GM19463 (cell line): ENCODE results near the gene ATP5IF1.

Source experiments
- ATAC-seq: cut with Tn5 transposase; IDR thresholded peaks from one replicate; pipeline ENCODE4 v1.9.1; 2021; ENCODE audit warnings: mild to moderate bottlenecking, moderate library complexity; ENCODE audit not compliant: unreplicated experiment

Gene ATP5IF1

GRCh38 chr1:28235755-28236655, at the start of gene ATP5IF1:
Gene ATP5IF1, plus strand, starts transcription at chr1:28236124. Its CDS starts 60 bp downstream, at chr1:28236184.
- ATAC-seq: peak; percentile 90

GRCh38 chr1:28190337-28190979, 45.5 kb upstream of the ATP5IF1 start:
- ATAC-seq: no peak

GRCh38 chr1:28190996-28191645, 44.8 kb upstream of the ATP5IF1 start:
- no peak for ATAC-seq

- no peak for ATAC-seq
Observed at GRCh38 chr1:28193701-28194161, 42.2 kb upstream of the ATP5IF1 start.

- ATAC-seq: no peak
Observed at GRCh38 chr1:28194326-28195035, 41.4 kb upstream of the ATP5IF1 start.

GRCh38 chr1:28195780-28196179, 40.1 kb upstream of the ATP5IF1 start:
- no peak for ATAC-seq

GRCh38 chr1:28196330-28196729, 39.6 kb upstream of the ATP5IF1 start:
- ATAC-seq: no peak

- ATAC-seq: no peak
Observed at GRCh38 chr1:28197682-28198415, 38.1 kb upstream of the ATP5IF1 start.

- peak; percentile 81 for ATAC-seq
Observed at GRCh38 chr1:28199328-28200233, 36.3 kb upstream of the ATP5IF1 start.

- no peak for ATAC-seq
Observed at GRCh38 chr1:28200234-28200873, 35.6 kb upstream of the ATP5IF1 start.

GRCh38 chr1:28205243-28205642, 30.7 kb upstream of the ATP5IF1 start:
- no peak for ATAC-seq

GRCh38 chr1:28208818-28209441, 27.0 kb upstream of the ATP5IF1 start:
- no peak for ATAC-seq

GRCh38 chr1:28209700-28210099, 26.2 kb upstream of the ATP5IF1 start:
- ATAC-seq: no peak

GRCh38 chr1:28213315-28213714, 22.6 kb upstream of the ATP5IF1 start:
- no peak for ATAC-seq

- no peak for ATAC-seq
Observed at GRCh38 chr1:28229089-28229488, 6.8 kb upstream of the ATP5IF1 start.

GRCh38 chr1:28229996-28230395, 5.9 kb upstream of the ATP5IF1 start:
- ATAC-seq: no peak

- ATAC-seq: no peak
Observed at GRCh38 chr1:28232558-28233263, 3.2 kb upstream of the ATP5IF1 start, which contains the start of gene DNAJC8. Gene DNAJC8, minus strand, starts transcription at chr1:28233029. Its CDS starts 31 bp downstream, at chr1:28232998.

- no peak for ATAC-seq
Observed at GRCh38 chr1:28233264-28233606, 2.7 kb upstream of the ATP5IF1 start.
